GM23248 (cell line): ENCODE measurements around the gene GTF3C5. TPM values are rescaled to one million over a fixed set of nuclear protein-coding genes. Genes with fewer than 3 reads are reported as not detected.
A peak's percentile ranks its signal among the peaks of the same experiment; 100 is the strongest.

Experiments used
- DNase-seq: peaks from one replicate; pipeline ENCODE4 v3.0.0-alpha.2; 2015
- H2AFZ ChIP-seq: fragments of 200-600 bp; sonication (generic); 2 replicates; pipeline ENCODE4 v1.6.1; 2016; ENCODE audit warnings: antibody characterized with exemption
- H3F3A ChIP-seq: fragments of 200-600 bp; sonication (generic); 2 replicates; pipeline ENCODE4 v1.6.1; 2016; ENCODE audit warnings: mild to moderate bottlenecking, antibody characterized with exemption, mixed run types; ENCODE audit not compliant: insufficient read depth
- H3K27ac ChIP-seq: fragments of 200-600 bp; sonication (generic); 2 replicates; pipeline ENCODE4 v1.5.1; 2016; ENCODE audit warnings: mild to moderate bottlenecking
- H3K27me3 ChIP-seq: fragments of 200-600 bp; sonication (generic); replicated peaks from 2 replicates; pipeline ENCODE4 v1.6.1; 2016; ENCODE audit warnings: mild to moderate bottlenecking; ENCODE audit not compliant: insufficient read depth
- H3K36me3 ChIP-seq: fragments of 200-600 bp; sonication (generic); 2 replicates; pipeline ENCODE4 v1.6.1; 2016; ENCODE audit warnings: low read depth, mild to moderate bottlenecking
- H3K4me1 ChIP-seq: fragments of 200-600 bp; sonication (generic); 2 replicates; pipeline ENCODE4 v1.6.1; 2016; ENCODE audit warnings: mild to moderate bottlenecking; ENCODE audit not compliant: insufficient read depth
- H3K4me2 ChIP-seq: fragments of 200-600 bp; sonication (generic); one replicate; pipeline ENCODE4 v1.6.1; 2016; ENCODE audit warnings: mild to moderate bottlenecking; ENCODE audit not compliant: unreplicated experiment
- H3K4me3 ChIP-seq: fragments of 200-600 bp; sonication (generic); 2 replicates; pipeline ENCODE4 v1.5.1; 2016; ENCODE audit warnings: mild to moderate bottlenecking
- H3K79me2 ChIP-seq: fragments of 200-600 bp; sonication (generic); 2 replicates; pipeline ENCODE4 v1.6.1; 2016; ENCODE audit warnings: mild to moderate bottlenecking; ENCODE audit not compliant: insufficient read depth
- H3K9ac ChIP-seq: fragments of 200-600 bp; sonication (generic); 2 replicates; pipeline ENCODE4 v1.6.1; 2016; ENCODE audit warnings: mild to moderate bottlenecking
- H3K9me2 ChIP-seq: fragments of 200-600 bp; sonication (generic); 2 replicates; pipeline ENCODE4 v1.6.1; 2016; ENCODE audit warnings: mixed run types, mild to moderate bottlenecking, moderate library complexity; ENCODE audit not compliant: insufficient read depth
- H3K9me3 ChIP-seq: fragments of 200-600 bp; sonication (generic); one replicate; pipeline ENCODE4 v1.6.1; 2017; ENCODE audit warnings: low read depth
- H4K20me1 ChIP-seq: fragments of 200-600 bp; sonication (generic); 2 replicates; pipeline ENCODE4 v1.6.0; 2016; ENCODE audit not compliant: insufficient read depth
- EZH2 ChIP-seq: fragments of 200-600 bp; sonication (generic); IDR thresholded peaks from 2 replicates; pipeline ENCODE4 v1.6.1; 2018; ENCODE audit warnings: antibody characterized with exemption, mild to moderate bottlenecking; ENCODE audit not compliant: insufficient read depth, poor library complexity, severe bottlenecking
- EZH2phosphoT487 ChIP-seq: fragments of 200-600 bp; sonication (generic); IDR thresholded peaks from 2 replicates; pipeline ENCODE4 v1.6.1; 2018; ENCODE audit warnings: antibody characterized with exemption, moderate library complexity, mild to moderate bottlenecking, low read depth; ENCODE audit not compliant: insufficient read depth
- WGBS, 2 experiments: methylation state at CpG; one replicate each; pipeline ENCODE4 v1.1.6; 2015 to 2017; ENCODE audit warnings: low lambda C conversion rate in 2 of 2, low coverage in 1 of 2; ENCODE audit errors: missing lambda C conversion rate in 2 of 2; 5-methylcytosine and 5-hydroxymethylcytosine counted together
- in situ Hi-C: fragments of 300-500 bp; cut with MboI; formaldehyde crosslinking; loops from 2 replicates; pipeline ENCODE4 v1.15.0; 2020
- microRNA-seq: library from miRNA; unstranded; fragments of <30 nt; microRNA quantifications from one replicate; pipeline ENCODE4, GENCODE V29; 2016; ENCODE audit warnings: borderline number of aligned reads
- polyA plus RNA-seq: library from polyadenylated mRNA; unstranded; fragments of >200 nt; fragmentation: Nextera tagmentation; extraction: Ambion mirVana; gene quantifications from 2 replicates; pipeline ENCODE4 v1.2.1, GENCODE V29; 2016
- small RNA-seq: library from RNA; depleted of rRNA; stranded (forward); fragments of <200 nt; gene quantifications from one replicate; pipeline ENCODE3, GENCODE V24; 2014; ENCODE audit warnings: low read depth, low replicate concordance
- total RNA-seq: library from RNA; depleted of rRNA; stranded (reverse); fragments of >200 nt; shearing (Covaris generic); gene quantifications from 2 replicates; pipeline ENCODE4 v1.2.3, GENCODE V29; 2014; rRNA removed

Gene GTF3C5
- total and polyA plus RNA-seq, 2 experiments from 2014 or later = 33.5 to 40.1 TPM

DNA sequence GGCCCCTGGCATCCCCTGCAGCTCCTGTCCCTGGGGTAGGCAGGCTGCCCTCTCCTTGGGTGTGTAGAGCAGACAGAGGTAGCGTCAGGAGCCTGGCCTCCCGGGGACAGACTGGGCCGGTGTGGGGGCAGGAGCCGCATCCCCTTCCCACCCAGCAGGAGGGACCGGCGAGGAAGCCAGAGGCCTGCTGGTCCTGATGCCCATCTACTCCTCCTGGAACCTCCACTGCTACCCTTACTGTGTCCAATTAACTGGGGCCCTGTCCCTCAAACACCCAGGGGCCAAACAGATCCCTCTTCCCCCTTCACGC, 74.6 kb downstream of the GTF3C5 start:
- H3K9me3 ChIP-seq = no peaks in the 10 kb centered on the region
- H2AFZ ChIP-seq = no peak overlapping the region
- peaks cover 16% of the 10 kb centered on the region; the same call in 1 of the 2 replicates for H3K36me3 ChIP-seq
- no peak overlapping the region for H3K9ac ChIP-seq
- no peak for DNase-seq
- 93 to 100% methylated on average over 3 to 7 of the region's 7 CpGs for WGBS, 2 experiments
- in situ Hi-C loops = loop anchor here (5.0 kb wide), 1 partner anchor 42 kb away; no protein-coding TSS in a partner anchor
- H3K4me2 ChIP-seq = no peak overlapping the region
- no peaks in the 10 kb centered on the region for H3K4me1 ChIP-seq
- TF ChIP-seq EZH2phosphoT487 (no peak), EZH2 (no peak)
- no peaks in the 10 kb centered on the region for H4K20me1 ChIP-seq
- H3K79me2 ChIP-seq = no peaks in the 10 kb centered on the region
- H3K9me2 ChIP-seq = no peaks in the 10 kb centered on the region
- H3K4me3 ChIP-seq = no peak overlapping the region
- no peaks in the 10 kb centered on the region for H3K27me3 ChIP-seq
- H3F3A ChIP-seq = no peaks in the 10 kb centered on the region
- no peak overlapping the region for H3K27ac ChIP-seq

DNA sequence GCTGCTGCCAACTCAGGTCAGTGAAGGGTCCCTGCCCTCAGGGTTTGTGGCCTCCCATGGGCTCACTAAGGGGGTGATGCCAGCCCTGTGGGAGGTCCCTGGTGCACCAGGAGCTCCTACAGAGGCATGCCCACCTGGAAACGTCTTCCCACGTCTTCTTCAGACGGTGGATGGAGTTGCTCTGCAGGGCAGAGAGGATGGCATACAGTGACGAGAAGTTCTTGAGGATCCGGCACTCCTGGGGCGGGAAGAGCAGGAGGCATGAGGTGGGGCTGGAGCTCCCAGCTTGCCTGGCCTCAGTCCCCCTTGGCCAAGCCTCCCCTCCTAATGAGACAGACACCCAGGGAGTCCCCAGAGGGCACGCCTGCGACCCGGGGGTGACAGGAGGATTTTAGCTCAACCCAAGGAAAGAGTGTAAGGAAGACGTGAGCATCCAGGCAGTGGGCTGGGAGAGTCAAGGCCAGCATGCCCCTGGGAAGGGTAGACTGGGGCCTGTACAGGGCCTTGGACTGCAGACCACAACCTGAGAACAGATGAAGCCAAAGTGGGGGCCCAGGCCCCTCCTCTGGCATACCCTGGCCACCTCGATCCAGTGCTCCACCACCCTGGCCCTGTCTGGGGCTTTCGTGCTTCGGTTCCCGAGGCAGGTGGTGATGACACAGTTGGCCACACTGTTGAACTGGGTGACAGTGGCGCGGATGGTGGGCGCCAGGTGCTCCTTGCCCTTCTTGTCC, 75.9 kb downstream of the GTF3C5 start:
- Histone ChIP-seq H3K9me2 (no peaks in the 10 kb centered on the region), H2AFZ (no peak overlapping the region), H3K27ac (no peak overlapping the region), H3K4me3 (no peak overlapping the region), H3K9ac (no peak overlapping the region), H3K9me3 (no peaks in the 10 kb centered on the region), H3K36me3 (peaks cover 8% of the 10 kb centered on the region; the same call in 1 of the 2 replicates), H3K4me2 (no peak overlapping the region), H3F3A (no peaks in the 10 kb centered on the region), H3K79me2 (0 out of 2 replicates have a peak, but pooled peaks cover 6% of the 10 kb centered on the region), H4K20me1 (no peaks in the 10 kb centered on the region), H3K4me1 (no peaks in the 10 kb centered on the region), H3K27me3 (no peaks in the 10 kb centered on the region)
- DNase-seq = no peak
- WGBS, 2 experiments = 90 to 93% methylated on average over 15 to 17 of the region's 17 CpGs
- TF ChIP-seq EZH2phosphoT487 (no peak), EZH2 (no peak)
- in situ Hi-C loops = loop anchor here (5.0 kb wide), 1 partner anchor 41 kb away; no protein-coding TSS in a partner anchor

DNA sequence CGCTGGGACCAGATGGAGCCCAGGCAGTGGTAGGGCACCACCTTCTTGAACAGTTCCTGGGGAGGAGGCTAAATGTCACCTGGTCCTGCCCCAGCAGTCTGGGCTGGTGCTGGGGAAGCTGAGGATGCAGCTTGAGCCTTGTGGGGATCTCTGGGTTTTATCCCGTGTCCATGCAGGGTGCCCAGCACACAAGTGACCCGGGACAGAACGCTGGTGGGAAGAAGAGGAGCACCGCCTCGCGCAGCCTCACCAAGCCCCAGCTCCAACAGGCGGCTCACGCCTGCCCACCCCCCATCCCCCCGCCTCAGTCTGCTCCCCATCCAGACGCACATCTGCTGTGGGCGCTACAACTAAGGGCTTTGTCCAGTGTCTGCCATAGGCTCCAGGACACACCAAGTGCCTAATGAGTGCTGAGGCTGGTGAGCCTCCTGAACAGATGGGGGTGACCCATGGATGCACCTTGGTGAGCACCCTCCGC, 76.5 kb downstream of the GTF3C5 start:
- no peak overlapping the region for H3K9ac ChIP-seq
- H4K20me1 ChIP-seq = no peaks in the 10 kb centered on the region
- no peaks in the 10 kb centered on the region for H3K9me2 ChIP-seq
- H3F3A ChIP-seq = no peaks in the 10 kb centered on the region
- peaks cover 6% of the 10 kb centered on the region; the same call in 1 of the 2 replicates for H3K36me3 ChIP-seq
- TF ChIP-seq EZH2phosphoT487 = no peak
- no peak for TF ChIP-seq EZH2
- no peaks in the 10 kb centered on the region for H3K27me3 ChIP-seq
- no peak overlapping the region for H3K4me2 ChIP-seq
- no peaks in the 10 kb centered on the region for H3K9me3 ChIP-seq
- H3K4me1 ChIP-seq = no peaks in the 10 kb centered on the region
- H3K4me3 ChIP-seq = no peak overlapping the region
- H2AFZ ChIP-seq = no peak overlapping the region
- 86 to 95% methylated on average over 5 to 13 of the region's 13 CpGs for WGBS, 2 experiments
- in situ Hi-C loops = loop anchor here (5.0 kb wide), 1 partner anchor 40 kb away; no protein-coding TSS in a partner anchor
- DNase-seq = no peak
- H3K27ac ChIP-seq = no peak overlapping the region
- peaks cover 11% of the 10 kb centered on the region; the same call in 1 of the 2 replicates for H3K79me2 ChIP-seq

Small RNAs within 50 kb of the gene (microRNA-seq; reads per million reads assigned to microRNA genes)
- 7.2 reads per million, percentile 11 among the genes with 10 or more reads in this experiment for gene MIR6877

Small RNAs within 50 kb of the gene (small RNA-seq; reads per million reads assigned to genes)
- gene MIR6877 = not detected

Other genes with a start within 250 kb of the GTF3C5 start
- gene AK8, start 152.7 kb upstream of the GTF3C5 start, total RNA-seq = 0.32 and 1.0 TPM in 2 replicates
- 0.22 and 0.89 TPM in 2 replicates for gene AK8, start 152.7 kb upstream of the GTF3C5 start, polyA plus RNA-seq
- 2.3 and 6.2 TPM in 2 replicates for gene SPACA9, start 152.1 kb upstream of the GTF3C5 start, total RNA-seq
- 9.8 and 10.4 TPM in 2 replicates for gene SPACA9, start 152.1 kb upstream of the GTF3C5 start, polyA plus RNA-seq
- gene TSC1, start 86.4 kb upstream of the GTF3C5 start, total RNA-seq = 22.4 and 33.0 TPM in 2 replicates
- gene TSC1, start 86.4 kb upstream of the GTF3C5 start, polyA plus RNA-seq = 18.8 and 19.6 TPM in 2 replicates
- gene GFI1B, start 52.3 kb upstream of the GTF3C5 start, total RNA-seq = not detected in 2 replicates
- not detected in 2 replicates for gene GFI1B, start 52.3 kb upstream of the GTF3C5 start, polyA plus RNA-seq
- gene CEL, start 31.0 kb downstream of the GTF3C5 start, total RNA-seq = 0.22 TPM in 1 of 2 replicates, not detected in the other
- 0.13 TPM in 1 of 2 replicates, not detected in the other for gene CEL, start 31.0 kb downstream of the GTF3C5 start, polyA plus RNA-seq
- gene RALGDS, start 90.2 kb downstream of the GTF3C5 start, total RNA-seq = 21.7 and 51.7 TPM in 2 replicates
- 8.5 and 8.9 TPM in 2 replicates for gene RALGDS, start 90.2 kb downstream of the GTF3C5 start, polyA plus RNA-seq
- 2.7 and 3.1 TPM in 2 replicates for gene GBGT1, start 132.9 kb downstream of the GTF3C5 start, total RNA-seq
- gene GBGT1, start 132.9 kb downstream of the GTF3C5 start, polyA plus RNA-seq = 0.95 and 1.3 TPM in 2 replicates
- gene OBP2B, start 178.3 kb downstream of the GTF3C5 start, total RNA-seq = not detected in 2 replicates
- gene OBP2B, start 178.3 kb downstream of the GTF3C5 start, polyA plus RNA-seq = not detected in 2 replicates
- not detected in 2 replicates for gene ABO, start 244.2 kb downstream of the GTF3C5 start, total RNA-seq
- not detected in 2 replicates for gene ABO, start 244.2 kb downstream of the GTF3C5 start, polyA plus RNA-seq